Measurements from ENCODE around the gene LEMD1.

GRCh38 chr1:205377355-205377754 lies 44.5 kb downstream of the LEMD1 start:
- TF ChIP-seq CTCF (IDR thresholded peaks at IDR 0.05), result no peak
- no peak for TF ChIP-seq POLR2AphosphoS5 (IDR thresholded peaks at IDR 0.05)
- no peak for TF ChIP-seq POLR2A (IDR thresholded peaks at IDR 0.05)

Data from stomach (tissue), 4 donors.